Measurements from ENCODE around the gene CARD11.

GRCh38 chr7:2918406-2918805, 125.3 kb downstream of the CARD11 start:
- TF ChIP-seq ZNF235 (CRISPR knock-in tag; IDR thresholded peaks at IDR 0.05; ENCODE audit: borderline replicate concordance) (no peak), CEBPZ (IDR thresholded peaks at IDR 0.05; ENCODE audit: low read length) (no peak), ZNF274 (CRISPR knock-in tag; IDR thresholded peaks at IDR 0.05) (no peak), HCFC1 (IDR thresholded peaks at IDR 0.05; ENCODE audit: low read depth, low read length) (no peak), ZNF772 (CRISPR knock-in tag; IDR thresholded peaks at IDR 0.05) (no peak), FOXO4 (CRISPR knock-in tag; conservative IDR thresholded peaks at IDR 0.05) (no peak), ZSCAN22 (CRISPR knock-in tag; IDR thresholded peaks at IDR 0.05) (no peak), SP2 (CRISPR knock-in tag; IDR thresholded peaks at IDR 0.05) (no peak), E2F1 (CRISPR knock-in tag; IDR thresholded peaks at IDR 0.05) (no peak), CTCF (CRISPR knock-in tag; IDR thresholded peaks at IDR 0.05) (no peak), ZNF24 (IDR thresholded peaks at IDR 0.05) (no peak), ARID3A (IDR thresholded peaks at IDR 0.05; ENCODE audit: low read depth, low read length) (no peak), MXD1 (CRISPR knock-in tag; IDR thresholded peaks at IDR 0.05) (no peak)
